ENCODE data around the gene PNKP. TPM values are rescaled to one million over a fixed set of nuclear protein-coding genes. Genes with fewer than 3 reads are reported as not detected.

PNKP gene
- total RNA-seq, 1 donor from 2014 or later = 76.4 TPM

- Mint-ChIP-seq H3K36me3 (ENCODE audit: unreplicated experiment) (peaks cover 24% of the 10 kb centered on the region), H3K4me1 (ENCODE audit: unreplicated experiment) (peaks cover 19% of the 10 kb centered on the region), H3K9me3 (ENCODE audit: unreplicated experiment) (no peaks in the 10 kb centered on the region), H3K27ac (ENCODE audit: unreplicated experiment) (peak overlapping the region; percentile 47), H3K4me3 (ENCODE audit: unreplicated experiment) (no peak overlapping the region), H3K27me3 (ENCODE audit: unreplicated experiment) (no peaks in the 10 kb centered on the region)
- TF ChIP-seq CTCF (IDR thresholded peaks at IDR 0.05) = no peak
- DNase-seq (ENCODE audit: extremely low spot score, unreplicated experiment) = no peak
Observed at GRCh38 chr19:49858088-49858985, 9.0 kb downstream of the PNKP start.

- peak overlapping the region; percentile 18 for H3K27ac Mint-ChIP-seq (ENCODE audit: unreplicated experiment)
- no peaks in the 10 kb centered on the region for H3K9me3 Mint-ChIP-seq (ENCODE audit: unreplicated experiment)
- TF ChIP-seq CTCF (IDR thresholded peaks at IDR 0.05) = no peak
- no peaks in the 10 kb centered on the region for H3K27me3 Mint-ChIP-seq (ENCODE audit: unreplicated experiment)
- H3K36me3 Mint-ChIP-seq (ENCODE audit: unreplicated experiment) = peaks cover 21% of the 10 kb centered on the region
- peaks cover 22% of the 10 kb centered on the region for H3K4me1 Mint-ChIP-seq (ENCODE audit: unreplicated experiment)
- no peak for DNase-seq (ENCODE audit: extremely low spot score, unreplicated experiment)
- H3K4me3 Mint-ChIP-seq (ENCODE audit: unreplicated experiment) = no peak overlapping the region
Observed at GRCh38 chr19:49857838-49858087, 9.6 kb downstream of the PNKP start.

- H3K27me3 Mint-ChIP-seq (ENCODE audit: unreplicated experiment) = no peaks in the 10 kb centered on the region
- DNase-seq (ENCODE audit: extremely low spot score, unreplicated experiment) = no peak
- H3K4me3 Mint-ChIP-seq (ENCODE audit: unreplicated experiment) = no peak overlapping the region
- no peaks in the 10 kb centered on the region for H3K9me3 Mint-ChIP-seq (ENCODE audit: unreplicated experiment)
- peak overlapping the region; percentile 18 for H3K27ac Mint-ChIP-seq (ENCODE audit: unreplicated experiment)
- peaks cover 21% of the 10 kb centered on the region for H3K36me3 Mint-ChIP-seq (ENCODE audit: unreplicated experiment)
- H3K4me1 Mint-ChIP-seq (ENCODE audit: unreplicated experiment) = peaks cover 27% of the 10 kb centered on the region
- TF ChIP-seq CTCF (IDR thresholded peaks at IDR 0.05) = no peak
Observed at GRCh38 chr19:49857061-49857837, 10.1 kb downstream of the PNKP start.

GRCh38 chr19:49856574-49857021 lies 10.8 kb downstream of the PNKP start:
- no peak for DNase-seq (ENCODE audit: extremely low spot score, unreplicated experiment)
- no peaks in the 10 kb centered on the region for H3K27me3 Mint-ChIP-seq (ENCODE audit: unreplicated experiment)
- H3K27ac Mint-ChIP-seq (ENCODE audit: unreplicated experiment) = no peak overlapping the region
- no peak overlapping the region for H3K4me3 Mint-ChIP-seq (ENCODE audit: unreplicated experiment)
- H3K9me3 Mint-ChIP-seq (ENCODE audit: unreplicated experiment) = no peaks in the 10 kb centered on the region
- peaks cover 21% of the 10 kb centered on the region for H3K36me3 Mint-ChIP-seq (ENCODE audit: unreplicated experiment)
- TF ChIP-seq CTCF (IDR thresholded peaks at IDR 0.05) = no peak
- H3K4me1 Mint-ChIP-seq (ENCODE audit: unreplicated experiment) = peaks cover 29% of the 10 kb centered on the region
